ENCODE results near the gene TRIM26. TPM values are rescaled to one million over a fixed set of nuclear protein-coding genes. Genes with fewer than 3 reads are reported as not detected.
"Not testable (repeated sequence)": the region's sequence is repeated elsewhere in the genome, so short reads cannot be mapped to it uniquely, and the experiment has no call there.

The TRIM26 gene
- total RNA-seq, 1 donor from 2014 or later = 21.9 TPM

- no peak for ATAC-seq
- intact Hi-C loops (cut with micrococcal nuclease) = no loop called here
- no peak for DNase-seq
These were observed 28.7 kb downstream of the TRIM26 start for GRCh38 chr6:30184417-30185031.

- no peak for ATAC-seq
- DNase-seq = no peak
- intact Hi-C loops (cut with micrococcal nuclease) = no loop called here
These were observed 33.1 kb downstream of the TRIM26 start for GRCh38 chr6:30180145-30180544.

GRCh38 chr6:30178837-30179236 lies 34.4 kb downstream of the TRIM26 start:
- DNase-seq (no peak), ATAC-seq (no peak)
- intact Hi-C loops (cut with micrococcal nuclease) = no loop called here

GRCh38 chr6:30175765-30176164 lies 37.4 kb downstream of the TRIM26 start:
- intact Hi-C loops (cut with micrococcal nuclease) = no loop called here
- no peak for DNase-seq

GRCh38 chr6:30172681-30173080 lies 40.5 kb downstream of the TRIM26 start:
- DNase-seq = no peak
- no peak for ATAC-seq
- intact Hi-C loops (cut with micrococcal nuclease) = no loop called here

More at GRCh38 chr6:30175765-30176164, 37.4 kb downstream of the TRIM26 start:
- ATAC-seq = no peak

- DNase-seq (no peak), ATAC-seq (no peak)
- intact Hi-C loops (cut with micrococcal nuclease) = no loop called here
These were observed 41.3 kb downstream of the TRIM26 start for GRCh38 chr6:30171677-30172471.

GRCh38 chr6:30169658-30170614 lies 43.3 kb downstream of the TRIM26 start:
- intact Hi-C loops (cut with micrococcal nuclease) = no loop called here
- no peak for DNase-seq
- ATAC-seq = peak; percentile 64

GRCh38 chr6:30168741-30169140 lies 44.5 kb downstream of the TRIM26 start:
- intact Hi-C loops (cut with micrococcal nuclease) = no loop called here
- DNase-seq (no peak), ATAC-seq (no peak)

GRCh38 chr6:30167101-30167500 lies 46.1 kb downstream of the TRIM26 start:
- ATAC-seq = no peak
- DNase-seq = no peak
- intact Hi-C loops (cut with micrococcal nuclease) = no loop called here

- intact Hi-C loops (cut with micrococcal nuclease); ATAC-seq; DNase-seq: not testable (repeated sequence)
These were observed 48.0 kb downstream of the TRIM26 start for GRCh38 chr6:30165238-30165637.

GRCh38 chr6:30164714-30165113 lies 48.5 kb downstream of the TRIM26 start:
- no peak for DNase-seq
- intact Hi-C loops (cut with micrococcal nuclease) = no loop called here
- ATAC-seq = no peak

- intact Hi-C loops (cut with micrococcal nuclease) = no loop called here
- ATAC-seq = no peak
- no peak for DNase-seq
These were observed 49.1 kb downstream of the TRIM26 start for GRCh38 chr6:30163918-30164654.

GRCh38 chr6:30163090-30163917 lies 49.9 kb downstream of the TRIM26 start, which contains the start of gene TRIM15:
Gene TRIM15, plus strand, starts transcription at chr6:30163546. Its CDS starts 139 bp downstream, at chr6:30163685.
- intact Hi-C loops (cut with micrococcal nuclease) = no loop called here
- no peak for DNase-seq
- ATAC-seq = no peak

GRCh38 chr6:30162265-30163089 lies 50.7 kb downstream of the TRIM26 start:
- ATAC-seq (no peak), DNase-seq (no peak)
- intact Hi-C loops (cut with micrococcal nuclease) = no loop called here

GRCh38 chr6:30160785-30161531 lies 52.2 kb downstream of the TRIM26 start, which contains the start of gene TRIM10:
Gene TRIM10, minus strand, starts transcription at chr6:30161211. Its CDS starts 353 bp downstream, at chr6:30160858.
- intact Hi-C loops (cut with micrococcal nuclease) = no loop called here
- no peak for ATAC-seq
- DNase-seq = no peak

- intact Hi-C loops (cut with micrococcal nuclease) = no loop called here
- ATAC-seq (no peak), DNase-seq (no peak)
These were observed 53.0 kb downstream of the TRIM26 start for GRCh38 chr6:30160008-30160784.

Data from left ventricle myocardium superior (tissue), 1 donor.